BE2C (cell line): ENCODE results near the gene GPC3.
A peak's percentile ranks its signal among the peaks of the same experiment; 100 is the strongest.
"Not testable (repeated sequence)": the region's sequence is repeated elsewhere in the genome, so short reads cannot be mapped to it uniquely, and the experiment has no call there.

Experiments
- DNase-seq: peaks from one replicate; pipeline ENCODE4 v3.0.0-alpha.2; 2020
- H3K27me3 ChIP-seq: fragments of 250-450 bp; sonication (Bioruptor Pico); 2 replicates; pipeline ENCODE4 v1.5.1; 2020; ENCODE audit warnings: mild to moderate bottlenecking
- H3K36me3 ChIP-seq: fragments of 250-450 bp; sonication (Bioruptor Pico); 2 replicates; pipeline ENCODE4 v1.5.1; 2020; ENCODE audit warnings: mild to moderate bottlenecking
- H3K4me1 ChIP-seq: fragments of 250-450 bp; sonication (Bioruptor Pico); 2 replicates; pipeline ENCODE4 v1.5.1; 2020
- H3K4me3 ChIP-seq: 2 replicates; pipeline ENCODE4 v1.5.1; 2011; ENCODE audit warnings: low read depth, low read length
- H3K9me3 ChIP-seq: fragments of 250-450 bp; sonication (Bioruptor Pico); 2 replicates; pipeline ENCODE4 v1.5.1; 2020
- TF ChIP-seq, protein P1 (sequence below): IDR thresholded peaks from 2 replicates; pipeline ENCODE4 v1.5.1; 2012; ENCODE audit warnings: mild to moderate bottlenecking, low read depth, low read length

The GPC3 gene

DNA sequence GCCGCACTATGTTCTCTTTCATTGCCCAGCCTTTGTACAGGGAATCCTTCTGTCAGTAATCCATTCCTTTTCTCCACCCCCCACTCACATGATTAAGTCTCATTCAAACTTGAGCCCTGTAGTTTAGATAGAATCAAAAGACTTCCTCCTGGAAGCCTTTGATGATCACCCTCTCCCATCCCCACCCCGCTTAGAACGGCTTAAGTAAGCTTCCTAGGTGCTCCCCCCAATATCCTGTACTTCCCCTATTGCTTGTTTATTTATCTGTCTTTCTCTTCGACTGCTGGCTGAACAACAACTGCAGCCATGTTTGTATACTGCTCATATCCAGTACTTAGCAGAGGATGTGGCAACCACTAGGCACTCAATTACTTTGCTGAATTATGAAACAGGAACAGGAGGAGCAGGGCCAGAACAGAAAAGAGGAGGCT lies 38.5 kb upstream of the GPC3 start:
- Histone ChIP-seq H3K4me1 (no peaks in the 10 kb centered on the region), H3K36me3 (no peaks in the 10 kb centered on the region), H3K4me3 (no peak overlapping the region), H3K9me3 (no peaks in the 10 kb centered on the region), H3K27me3 (no peaks in the 10 kb centered on the region)
- no peak for DNase-seq
- TF ChIP-seq, protein P1, sequence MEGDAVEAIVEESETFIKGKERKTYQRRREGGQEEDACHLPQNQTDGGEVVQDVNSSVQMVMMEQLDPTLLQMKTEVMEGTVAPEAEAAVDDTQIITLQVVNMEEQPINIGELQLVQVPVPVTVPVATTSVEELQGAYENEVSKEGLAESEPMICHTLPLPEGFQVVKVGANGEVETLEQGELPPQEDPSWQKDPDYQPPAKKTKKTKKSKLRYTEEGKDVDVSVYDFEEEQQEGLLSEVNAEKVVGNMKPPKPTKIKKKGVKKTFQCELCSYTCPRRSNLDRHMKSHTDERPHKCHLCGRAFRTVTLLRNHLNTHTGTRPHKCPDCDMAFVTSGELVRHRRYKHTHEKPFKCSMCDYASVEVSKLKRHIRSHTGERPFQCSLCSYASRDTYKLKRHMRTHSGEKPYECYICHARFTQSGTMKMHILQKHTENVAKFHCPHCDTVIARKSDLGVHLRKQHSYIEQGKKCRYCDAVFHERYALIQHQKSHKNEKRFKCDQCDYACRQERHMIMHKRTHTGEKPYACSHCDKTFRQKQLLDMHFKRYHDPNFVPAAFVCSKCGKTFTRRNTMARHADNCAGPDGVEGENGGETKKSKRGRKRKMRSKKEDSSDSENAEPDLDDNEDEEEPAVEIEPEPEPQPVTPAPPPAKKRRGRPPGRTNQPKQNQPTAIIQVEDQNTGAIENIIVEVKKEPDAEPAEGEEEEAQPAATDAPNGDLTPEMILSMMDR: no peak

DNA sequence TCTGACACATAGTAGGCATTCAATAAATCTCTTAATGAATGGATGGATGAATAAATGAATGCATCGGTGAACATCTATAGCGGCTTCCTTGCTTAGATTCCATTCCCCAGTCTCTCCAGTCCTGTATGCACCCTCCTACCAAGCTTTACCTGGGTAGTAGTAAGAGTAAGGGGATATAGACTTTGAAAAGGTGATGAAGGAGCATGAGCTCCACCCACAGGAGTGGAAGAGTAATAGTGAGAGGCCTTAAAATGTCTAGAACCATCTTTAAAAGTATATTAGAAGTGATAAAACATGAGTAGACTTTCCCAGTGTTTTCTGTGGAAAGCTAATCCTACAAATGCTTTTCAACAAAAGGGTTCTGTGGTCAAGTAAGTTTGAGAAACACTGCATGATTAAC lies 35.5 kb upstream of the GPC3 start:
- H3K27me3 ChIP-seq: no peaks in the 10 kb centered on the region
- no peak for DNase-seq
- no peak overlapping the region for H3K4me3 ChIP-seq
- no peaks in the 10 kb centered on the region for H3K36me3 ChIP-seq
- no peaks in the 10 kb centered on the region for H3K4me1 ChIP-seq
- TF ChIP-seq, protein P1: peak; percentile 34
- H3K9me3 ChIP-seq: no peaks in the 10 kb centered on the region

DNA sequence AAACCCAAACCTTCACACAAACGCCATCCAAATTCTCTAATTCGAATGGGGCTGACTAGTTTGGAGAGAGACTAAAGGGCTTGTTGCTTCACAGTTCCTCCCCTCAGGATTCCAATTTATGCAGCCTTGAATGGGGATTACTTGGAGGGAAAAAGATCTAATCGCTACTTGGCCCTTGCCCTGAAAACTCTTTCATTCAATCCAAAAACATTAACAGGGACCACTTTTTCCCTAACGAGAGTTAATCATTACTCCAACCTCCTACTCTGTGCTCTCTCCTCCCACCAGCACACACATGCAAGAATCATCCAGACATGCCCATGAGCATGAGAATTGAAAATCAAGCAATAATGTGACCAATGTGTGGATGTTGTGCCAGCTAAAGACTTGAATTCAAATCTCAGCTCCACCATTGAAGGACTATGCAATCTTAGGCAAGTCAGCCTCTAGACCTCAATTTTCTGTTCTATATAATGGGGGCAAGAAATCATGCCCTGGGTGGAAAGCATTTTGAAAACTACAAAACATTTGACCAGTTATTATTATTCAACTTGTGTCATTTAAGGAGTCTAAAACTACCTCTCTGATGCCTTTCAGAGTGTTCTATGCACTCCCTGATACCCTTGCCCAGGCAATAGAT lies 34.3 kb upstream of the GPC3 start:
- H3K36me3 ChIP-seq: no peaks in the 10 kb centered on the region
- TF ChIP-seq, protein P1: no peak
- H3K27me3 ChIP-seq: no peaks in the 10 kb centered on the region
- DNase-seq: no peak
- H3K9me3 ChIP-seq: no peaks in the 10 kb centered on the region
- H3K4me1 ChIP-seq: no peaks in the 10 kb centered on the region
- H3K4me3 ChIP-seq: no peak overlapping the region

DNA sequence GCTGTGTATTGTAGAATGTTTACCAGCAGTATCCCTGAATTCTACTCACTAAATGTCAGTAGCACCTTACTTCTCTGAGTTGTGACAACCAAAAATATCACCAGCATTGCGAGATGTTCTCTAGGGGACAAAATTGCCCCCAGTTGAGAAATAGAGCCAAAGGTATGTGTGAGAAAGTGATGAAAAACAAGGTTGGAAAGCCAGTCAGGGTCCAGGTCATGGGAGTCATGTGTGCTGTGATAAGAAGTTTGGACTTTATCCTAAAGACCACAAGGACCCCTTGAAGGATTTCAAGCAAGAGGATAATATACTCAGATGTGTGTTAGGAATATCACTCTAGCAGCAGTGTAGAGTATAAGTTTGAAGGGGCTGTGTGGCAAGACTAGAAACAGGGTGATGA lies 30.9 kb upstream of the GPC3 start:
- H3K27me3 ChIP-seq, H3K9me3 ChIP-seq, DNase-seq, H3K4me1 ChIP-seq, H3K36me3 ChIP-seq, H3K4me3 ChIP-seq: not testable (repeated sequence)

DNA sequence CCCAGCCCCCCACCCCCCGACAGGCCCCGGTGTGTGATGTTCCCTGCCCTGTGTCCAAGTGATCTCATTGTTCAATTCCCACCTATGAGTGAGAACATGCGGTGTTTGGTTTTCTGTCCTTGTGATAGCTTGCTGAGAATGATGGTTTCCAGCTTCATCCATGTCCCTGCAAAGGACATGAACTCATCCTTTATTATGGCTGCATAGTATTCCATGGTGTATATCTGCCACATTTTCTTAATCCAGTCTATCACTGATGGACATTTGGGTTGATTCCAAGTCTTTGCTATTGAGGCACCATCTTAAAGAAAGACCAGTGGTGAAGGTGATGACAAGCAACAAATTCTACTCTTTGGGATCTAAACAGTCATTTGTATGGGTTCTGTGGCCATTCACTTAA lies 30.1 kb upstream of the GPC3 start:
- not testable (repeated sequence) for H3K27me3 ChIP-seq, H3K4me1 ChIP-seq, DNase-seq, H3K36me3 ChIP-seq, H3K4me3 ChIP-seq, H3K9me3 ChIP-seq

DNA sequence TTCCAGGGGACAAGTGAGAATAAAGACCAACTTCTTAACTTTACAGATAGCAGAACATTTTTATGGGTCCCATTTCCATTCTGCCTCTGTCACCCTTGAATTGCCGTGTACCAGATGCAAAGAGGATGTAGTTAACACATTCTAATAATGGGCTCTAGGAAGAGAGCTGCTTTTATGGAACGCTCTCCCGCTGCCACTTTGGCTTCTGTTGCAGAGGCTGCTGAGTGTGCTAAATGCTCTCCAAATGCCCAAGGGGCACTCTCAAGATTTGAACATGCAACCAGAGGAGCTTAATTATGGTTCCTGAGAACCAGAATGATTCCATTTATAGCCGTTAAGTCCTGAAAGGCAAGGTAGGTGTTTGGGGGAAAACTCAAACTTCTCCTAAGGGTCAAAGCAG lies 28.1 kb upstream of the GPC3 start:
- TF ChIP-seq, protein P1: no peak
- no peaks in the 10 kb centered on the region for H3K4me1 ChIP-seq
- no peaks in the 10 kb centered on the region for H3K9me3 ChIP-seq
- H3K36me3 ChIP-seq: no peaks in the 10 kb centered on the region
- DNase-seq: no peak
- no peaks in the 10 kb centered on the region for H3K27me3 ChIP-seq
- H3K4me3 ChIP-seq: no peak overlapping the region

DNA sequence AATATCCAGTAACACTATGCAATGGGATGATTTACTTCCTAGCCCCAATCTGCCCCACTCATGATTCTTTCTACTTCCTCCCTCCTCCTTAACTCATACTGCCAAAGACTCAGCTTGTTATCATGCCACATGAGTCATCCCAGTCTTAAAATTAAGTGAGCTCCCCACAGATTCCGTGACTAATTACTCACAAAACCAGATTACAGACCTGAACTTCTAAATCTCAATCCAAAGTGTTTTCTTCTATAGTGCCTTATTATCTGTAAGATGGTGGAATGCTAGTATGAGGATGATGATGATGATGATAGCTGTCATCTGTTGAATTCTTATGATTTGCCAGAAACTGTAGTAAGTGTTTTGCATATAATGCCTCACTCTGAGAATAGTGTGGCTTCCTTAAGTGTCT lies 27.7 kb upstream of the GPC3 start:
- DNase-seq: no peak
- TF ChIP-seq, protein P1: no peak

More for the DNA sequence above, 27.7 kb upstream of the GPC3 start:
- Histone ChIP-seq H3K4me1 (no peaks in the 10 kb centered on the region), H3K36me3 (no peaks in the 10 kb centered on the region), H3K27me3 (no peaks in the 10 kb centered on the region), H3K9me3 (no peaks in the 10 kb centered on the region), H3K4me3 (no peak overlapping the region)
